SK-N-SH treated with all-trans-retinoic acid at 6 μM for 48 hours (cell line): ENCODE measurements around the gene HHATL.

Experiments used
- ATAC-seq: fragments of 200-7000 bp; cut with Tn5 transposase; 3 replicates; pipeline ENCODE4 v1.9.1; 2020; ENCODE audit warnings: mild to moderate bottlenecking, moderate library complexity
- ARNTL ChIP-seq: fragments of 450-650 bp; formaldehyde crosslinking; IDR thresholded peaks from 2 replicates; pipeline ENCODE4 v1.5.0; 2020; ENCODE audit warnings: low read depth, mild to moderate bottlenecking, moderate library complexity, borderline replicate concordance
- BACH2 ChIP-seq: fragments of 250-450 bp; sonication (Bioruptor Pico); IDR thresholded peaks from 2 replicates; pipeline ENCODE4 v1.9.0; 2021; ENCODE audit warnings: mild to moderate bottlenecking, borderline replicate concordance
- CREB5 ChIP-seq: fragments of 250-450 bp; sonication (Bioruptor Pico); IDR thresholded peaks from 2 replicates; pipeline ENCODE4 v1.5.1; 2020; ENCODE audit warnings: low read depth, mild to moderate bottlenecking, moderate library complexity
- CSDC2 ChIP-seq: fragments of 250-450 bp; sonication (Bioruptor Pico); IDR thresholded peaks from 2 replicates; pipeline ENCODE4 v1.5.0; 2020; ENCODE audit warnings: mild to moderate bottlenecking, moderate library complexity
- CSRNP3 ChIP-seq: fragments of 250-450 bp; sonication (Bioruptor Pico); IDR thresholded peaks from 2 replicates; pipeline ENCODE4 v1.5.1; 2021; ENCODE audit warnings: mild to moderate bottlenecking, moderate library complexity
- ESRRG ChIP-seq: fragments of 250-450 bp; sonication (Bioruptor Pico); IDR thresholded peaks from 2 replicates; pipeline ENCODE4 v1.6.1; 2021; ENCODE audit warnings: mild to moderate bottlenecking
- GLIS3 ChIP-seq: fragments of 250-450 bp; sonication (Bioruptor Pico); IDR thresholded peaks from 2 replicates; pipeline ENCODE4 v1.5.0; 2020; ENCODE audit warnings: mild to moderate bottlenecking, moderate library complexity
- OSR1 ChIP-seq: fragments of 250-450 bp; sonication (Bioruptor Pico); IDR thresholded peaks from 2 replicates; pipeline ENCODE4 v1.8.0; 2022; ENCODE audit warnings: moderate library complexity, mild to moderate bottlenecking, inconsistent platforms
- PATZ1 ChIP-seq: fragments of 250-450 bp; sonication (Bioruptor Pico); IDR thresholded peaks from 2 replicates; pipeline ENCODE4 v1.8.0; 2020; ENCODE audit warnings: mild to moderate bottlenecking, moderate library complexity, borderline replicate concordance
- POU6F1 ChIP-seq: fragments of 250-450 bp; sonication (Bioruptor Pico); IDR thresholded peaks from 2 replicates; pipeline ENCODE4 v1.8.0; 2021; ENCODE audit warnings: low read depth, mild to moderate bottlenecking, moderate library complexity, borderline replicate concordance
- PPARA ChIP-seq: fragments of 250-450 bp; sonication (Bioruptor Pico); IDR thresholded peaks from 2 replicates; pipeline ENCODE4 v1.5.0; 2020; ENCODE audit warnings: mild to moderate bottlenecking, borderline replicate concordance
- RARB ChIP-seq: fragments of 250-450 bp; sonication (Bioruptor Pico); IDR thresholded peaks from 2 replicates; pipeline ENCODE4 v1.8.0; 2021; ENCODE audit warnings: mild to moderate bottlenecking, moderate library complexity
- SNAI2 ChIP-seq: fragments of 250-450 bp; sonication (Bioruptor Pico); IDR thresholded peaks from 2 replicates; pipeline ENCODE4 v1.5.0; 2020; ENCODE audit warnings: mild to moderate bottlenecking, moderate library complexity
- TCF4 ChIP-seq: fragments of 250-450 bp; sonication (Bioruptor Pico); IDR thresholded peaks from 2 replicates; pipeline ENCODE4 v1.8.0; 2021; ENCODE audit warnings: mild to moderate bottlenecking, moderate library complexity, borderline replicate concordance
- TOX ChIP-seq: fragments of 250-450 bp; sonication (Bioruptor Pico); IDR thresholded peaks from 2 replicates; pipeline ENCODE4 v1.8.0; 2021; ENCODE audit warnings: mild to moderate bottlenecking, moderate library complexity, borderline replicate concordance
- ZC3H10 ChIP-seq: fragments of 250-450 bp; sonication (Bioruptor Pico); IDR thresholded peaks from 2 replicates; pipeline ENCODE4 v1.5.1; 2021; ENCODE audit warnings: mild to moderate bottlenecking, moderate library complexity
- ZFP3 ChIP-seq: fragments of 250-450 bp; sonication (Bioruptor Pico); IDR thresholded peaks from 2 replicates; pipeline ENCODE4 v1.5.0; 2020; ENCODE audit warnings: mild to moderate bottlenecking, moderate library complexity
- ZFP30 ChIP-seq: fragments of 450-650 bp; formaldehyde crosslinking; IDR thresholded peaks from 2 replicates; pipeline ENCODE4 v1.5.0; 2022; ENCODE audit warnings: mild to moderate bottlenecking, moderate library complexity
- ZNF565 ChIP-seq: fragments of 450-650 bp; formaldehyde crosslinking; conservative IDR thresholded peaks from 2 replicates; pipeline ENCODE4 v1.5.0; 2020; ENCODE audit warnings: low read depth, mild to moderate bottlenecking, moderate library complexity
- ZNF70 ChIP-seq: fragments of 450-650 bp; formaldehyde crosslinking; IDR thresholded peaks from 2 replicates; pipeline ENCODE4 v1.5.0; 2020; ENCODE audit warnings: mild to moderate bottlenecking, moderate library complexity
- ZNF8 ChIP-seq: fragments of 450-650 bp; formaldehyde crosslinking; IDR thresholded peaks from 2 replicates; pipeline ENCODE4 v1.5.0; 2020; ENCODE audit warnings: mild to moderate bottlenecking, moderate library complexity
- TF ChIP-seq, protein P1 (sequence below): fragments of 250-450 bp; sonication (Bioruptor Pico); IDR thresholded peaks from 2 replicates; pipeline ENCODE4 v1.5.0; 2020; ENCODE audit warnings: mild to moderate bottlenecking, moderate library complexity

HHATL gene

DNA sequence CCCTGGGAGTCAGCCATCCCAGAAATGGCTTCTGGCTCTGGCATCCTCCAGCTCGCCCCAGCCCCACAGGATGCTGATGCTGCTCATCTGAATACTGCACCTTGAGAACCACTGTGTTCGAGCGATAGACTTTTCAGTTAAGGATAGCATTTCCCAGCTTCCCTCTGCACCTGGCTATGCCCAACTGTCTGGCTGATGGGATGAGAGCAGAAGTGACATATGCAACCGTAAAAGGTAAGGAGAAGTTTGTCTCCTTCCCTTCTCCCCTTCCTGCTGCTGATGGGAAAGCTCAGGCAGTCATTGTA is 9.7 kb upstream of the HHATL start:
- no peak for ATAC-seq
- TF ChIP-seq ZNF70 (CRISPR knock-in tag), result no peak
- no peak for TF ChIP-seq ZNF8 (CRISPR knock-in tag)
- TF ChIP-seq RARB (CRISPR knock-in tag), result no peak
- no peak for TF ChIP-seq CSDC2 (CRISPR knock-in tag)
- TF ChIP-seq CREB5 (CRISPR knock-in tag), result no peak
- TF ChIP-seq, all 23 proteins: peak for 0

- no peak for TF ChIP-seq ZNF565
- TF ChIP-seq TCF4 (CRISPR knock-in tag), result no peak
- no peak for TF ChIP-seq ZNF70 (CRISPR knock-in tag)
- no peak for TF ChIP-seq PATZ1
- TF ChIP-seq ZNF8 (CRISPR knock-in tag), result no peak
- TF ChIP-seq GLIS3 (CRISPR knock-in tag), result no peak
- TF ChIP-seq RARB (CRISPR knock-in tag), result no peak
- no peak for TF ChIP-seq BACH2 (CRISPR knock-in tag)
- TF ChIP-seq, protein P1, sequence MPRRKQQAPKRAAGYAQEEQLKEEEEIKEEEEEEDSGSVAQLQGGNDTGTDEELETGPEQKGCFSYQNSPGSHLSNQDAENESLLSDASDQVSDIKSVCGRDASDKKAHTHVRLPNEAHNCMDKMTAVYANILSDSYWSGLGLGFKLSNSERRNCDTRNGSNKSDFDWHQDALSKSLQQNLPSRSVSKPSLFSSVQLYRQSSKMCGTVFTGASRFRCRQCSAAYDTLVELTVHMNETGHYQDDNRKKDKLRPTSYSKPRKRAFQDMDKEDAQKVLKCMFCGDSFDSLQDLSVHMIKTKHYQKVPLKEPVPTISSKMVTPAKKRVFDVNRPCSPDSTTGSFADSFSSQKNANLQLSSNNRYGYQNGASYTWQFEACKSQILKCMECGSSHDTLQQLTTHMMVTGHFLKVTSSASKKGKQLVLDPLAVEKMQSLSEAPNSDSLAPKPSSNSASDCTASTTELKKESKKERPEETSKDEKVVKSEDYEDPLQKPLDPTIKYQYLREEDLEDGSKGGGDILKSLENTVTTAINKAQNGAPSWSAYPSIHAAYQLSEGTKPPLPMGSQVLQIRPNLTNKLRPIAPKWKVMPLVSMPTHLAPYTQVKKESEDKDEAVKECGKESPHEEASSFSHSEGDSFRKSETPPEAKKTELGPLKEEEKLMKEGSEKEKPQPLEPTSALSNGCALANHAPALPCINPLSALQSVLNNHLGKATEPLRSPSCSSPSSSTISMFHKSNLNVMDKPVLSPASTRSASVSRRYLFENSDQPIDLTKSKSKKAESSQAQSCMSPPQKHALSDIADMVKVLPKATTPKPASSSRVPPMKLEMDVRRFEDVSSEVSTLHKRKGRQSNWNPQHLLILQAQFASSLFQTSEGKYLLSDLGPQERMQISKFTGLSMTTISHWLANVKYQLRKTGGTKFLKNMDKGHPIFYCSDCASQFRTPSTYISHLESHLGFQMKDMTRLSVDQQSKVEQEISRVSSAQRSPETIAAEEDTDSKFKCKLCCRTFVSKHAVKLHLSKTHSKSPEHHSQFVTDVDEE, result no peak
- no peak for TF ChIP-seq POU6F1 (CRISPR knock-in tag)
- no peak for TF ChIP-seq ZFP30 (CRISPR knock-in tag)
- TF ChIP-seq TOX, result no peak
- TF ChIP-seq ZFP3 (CRISPR knock-in tag), result no peak
- no peak for TF ChIP-seq SNAI2 (CRISPR knock-in tag)
- no peak for TF ChIP-seq ZC3H10 (CRISPR knock-in tag)
- no peak for TF ChIP-seq ESRRG
- no peak for TF ChIP-seq PPARA (CRISPR knock-in tag)
- TF ChIP-seq OSR1, result no peak
- TF ChIP-seq ARNTL (CRISPR knock-in tag), result no peak
- TF ChIP-seq CSRNP3 (CRISPR knock-in tag), result no peak
- no peak for ATAC-seq
Measured at GRCh38 chr3:42711491-42712343, 9.1 kb upstream of the HHATL start.
